H9 (cell line): ENCODE measurements around the gene SLC7A1. TPM values are rescaled to one million over a fixed set of nuclear protein-coding genes. Genes with fewer than 3 reads are reported as not detected.

Experiments used
- DNase-seq: peaks from one replicate; pipeline ENCODE4 v3.0.0-alpha.2; 2017
- H2AFZ ChIP-seq: one replicate; pipeline ENCODE4 v1.6.1; 2013; ENCODE audit warnings: mild to moderate bottlenecking, low read length, control low read depth, moderate library complexity
- H2AK5ac ChIP-seq: 2 replicates; pipeline ENCODE4 v1.6.1; 2013; ENCODE audit warnings: low read length, control low read depth, mixed read lengths; ENCODE audit not compliant: insufficient read length
- H2BK120ac ChIP-seq: one replicate; pipeline ENCODE4 v1.6.1; 2013; ENCODE audit warnings: low read depth, mild to moderate bottlenecking, low read length, control low read depth, inconsistent platforms; ENCODE audit not compliant: poor library complexity, severe bottlenecking
- H2BK12ac ChIP-seq: 2 replicates; pipeline ENCODE4 v1.6.1; 2013; ENCODE audit warnings: low read length, control low read depth, mixed read lengths, low read depth; ENCODE audit not compliant: insufficient read length
- H2BK15ac ChIP-seq: 2 replicates; pipeline ENCODE4 v1.6.1; 2013; ENCODE audit warnings: low read depth, low read length, control low read depth
- H2BK20ac ChIP-seq: one replicate; pipeline ENCODE4 v1.6.1; 2013; ENCODE audit warnings: low read depth, mild to moderate bottlenecking, low read length, control low read depth, inconsistent platforms; ENCODE audit not compliant: poor library complexity, severe bottlenecking
- H2BK5ac ChIP-seq: 2 replicates; pipeline ENCODE4 v1.6.1; 2013; ENCODE audit warnings: low read length, control low read depth, mixed read lengths; ENCODE audit not compliant: insufficient read length
- H3K14ac ChIP-seq: 2 replicates; pipeline ENCODE4 v1.6.1; 2013; ENCODE audit warnings: low read length, control low read depth; ENCODE audit not compliant: insufficient read depth
- H3K18ac ChIP-seq: 2 replicates; pipeline ENCODE4 v1.6.1; 2013; ENCODE audit warnings: low read depth, mild to moderate bottlenecking, mixed read lengths, low read length, control low read depth; ENCODE audit not compliant: insufficient read length
- H3K23ac ChIP-seq: 2 replicates; pipeline ENCODE4 v1.6.1; 2013; ENCODE audit warnings: low read length, control low read depth, mixed read lengths, low read depth; ENCODE audit not compliant: insufficient read length
- H3K23me2 ChIP-seq: 2 replicates; pipeline ENCODE4 v1.6.1; 2013; ENCODE audit warnings: low read depth, mild to moderate bottlenecking, mixed read lengths, low read length, control low read depth; ENCODE audit not compliant: insufficient read length, poor library complexity, severe bottlenecking
- H3K27ac ChIP-seq: 2 replicates; pipeline ENCODE4 v1.5.1; 2013; ENCODE audit warnings: low read length, control low read depth, mixed read lengths, low read depth; ENCODE audit not compliant: insufficient read length
- H3K27me3 ChIP-seq: 2 replicates; pipeline ENCODE4 v1.6.1; 2013; ENCODE audit warnings: low read length, control low read depth, inconsistent platforms; ENCODE audit not compliant: insufficient read depth
- H3K4ac ChIP-seq: 2 replicates; pipeline ENCODE4 v1.6.1; 2013; ENCODE audit warnings: low read depth, mild to moderate bottlenecking, control low read depth, inconsistent platforms, low read length, moderate library complexity
- H3K4me1 ChIP-seq: 2 replicates; pipeline ENCODE4 v1.6.1; 2013; ENCODE audit warnings: low read length, control low read depth, inconsistent platforms; ENCODE audit not compliant: insufficient read depth
- H3K4me2 ChIP-seq: 2 replicates; pipeline ENCODE4 v1.6.1; 2013; ENCODE audit warnings: low read length, control low read depth, mixed read lengths; ENCODE audit not compliant: insufficient read length, insufficient read depth
- H3K56ac ChIP-seq: 2 replicates; pipeline ENCODE4 v1.6.1; 2013; ENCODE audit warnings: low read depth, mild to moderate bottlenecking, mixed read lengths, low read length, control low read depth; ENCODE audit not compliant: insufficient read length
- H3K79me1 ChIP-seq: 2 replicates; pipeline ENCODE4 v1.6.1; 2013; ENCODE audit warnings: low read depth, mild to moderate bottlenecking, moderate library complexity, low read length, control low read depth, inconsistent platforms; ENCODE audit not compliant: insufficient read depth, poor library complexity, severe bottlenecking
- H3K79me2 ChIP-seq: 2 replicates; pipeline ENCODE4 v1.6.1; 2013; ENCODE audit warnings: low read length, control low read depth, inconsistent platforms; ENCODE audit not compliant: insufficient read depth
- H3K9ac ChIP-seq: 2 replicates; pipeline ENCODE4 v1.6.1; 2013; ENCODE audit warnings: low read length, control low read depth, mixed read lengths; ENCODE audit not compliant: insufficient read length; ENCODE audit errors: extremely low read depth
- H3K9me3 ChIP-seq: one replicate; pipeline ENCODE4 v1.6.1; 2013; ENCODE audit warnings: low read depth, low read length, inconsistent platforms; ENCODE audit not compliant: control insufficient read depth
- H3T11ph ChIP-seq: one replicate; pipeline ENCODE4 v1.6.1; 2013; ENCODE audit warnings: mild to moderate bottlenecking, low read length, control low read depth, inconsistent platforms
- H4K20me1 ChIP-seq: one replicate; pipeline ENCODE4 v1.6.1; 2013; ENCODE audit not compliant: control insufficient read depth, insufficient read length, insufficient read depth
- H4K5ac ChIP-seq: 2 replicates; pipeline ENCODE4 v1.6.1; 2013; ENCODE audit warnings: low read depth, mild to moderate bottlenecking, mixed read lengths, low read length, control low read depth; ENCODE audit not compliant: insufficient read length
- H4K8ac ChIP-seq: replicated peaks from 2 replicates; pipeline ENCODE4 v1.6.1; 2013; ENCODE audit warnings: low read length, control low read depth, mixed read lengths, low read depth; ENCODE audit not compliant: insufficient read length
- H4K91ac ChIP-seq: 2 replicates; pipeline ENCODE4 v1.6.1; 2013; ENCODE audit warnings: low read depth, mild to moderate bottlenecking, moderate library complexity, mixed read lengths, low read length, control low read depth; ENCODE audit not compliant: insufficient read length
- H3K27ac Mint-ChIP-seq, 3 experiments: 2 replicates in 2 of 3; 3 replicates in 1 of 3; pipeline ENCODE4 v1.8.0; 2020 to 2021; ENCODE audit warnings: mixed read lengths in 3 of 3, mild to moderate bottlenecking in 1 of 3, moderate library complexity in 1 of 3
- H3K27me3 Mint-ChIP-seq: 2 replicates; pipeline ENCODE4 v1.8.0; 2021; ENCODE audit warnings: low read depth, mild to moderate bottlenecking, moderate library complexity, mixed read lengths
- H3K36me3 Mint-ChIP-seq, 3 experiments: 2 replicates in 2 of 3; 3 replicates in 1 of 3; pipeline ENCODE4 v1.8.0; 2020 to 2021; ENCODE audit warnings: low read depth in 3 of 3, mixed read lengths in 3 of 3; ENCODE audit not compliant: insufficient read depth in 1 of 3
- H3K4me1 Mint-ChIP-seq, 2 experiments: 2 replicates each; pipeline ENCODE4 v1.8.0; 2020; ENCODE audit warnings: mixed read lengths in 2 of 2
- H3K4me3 Mint-ChIP-seq, 2 experiments: 2 replicates in 1 of 2; 3 replicates in 1 of 2; pipeline ENCODE4 v1.8.0; 2020 to 2021; ENCODE audit warnings: mild to moderate bottlenecking in 2 of 2, mixed read lengths in 2 of 2, moderate library complexity in 1 of 2
- H3K9me3 Mint-ChIP-seq, 2 experiments: 2 replicates in 1 of 2; 3 replicates in 1 of 2; pipeline ENCODE4 v1.8.0; 2020; ENCODE audit warnings: mild to moderate bottlenecking in 2 of 2, mixed read lengths in 2 of 2, moderate library complexity in 1 of 2
- WGBS: extraction: QIAGEN DNeasy Blood & Tissue Kit; methylation state at CpG from one replicate; pipeline ENCODE4 v1.1.7; 2013; ENCODE audit warnings: missing lambda C conversion rate, low lambda C conversion rate, mixed read lengths; ENCODE audit not compliant: insufficient read length; ENCODE audit errors: extremely low coverage; 5-methylcytosine and 5-hydroxymethylcytosine counted together
- total RNA-seq: library from RNA; stranded (reverse); gene quantifications from 2 replicates; pipeline ENCODE4 v1.2.1, GENCODE V29; 2021
- TF ChIP-seq, protein P1 (sequence below): fragments of 200-600 bp; sonication (generic); conservative IDR thresholded peaks from 3 replicates; pipeline ENCODE4 v1.8.0; 2021; ENCODE audit warnings: antibody characterized with exemption, mild to moderate bottlenecking

SLC7A1 gene
- total RNA-seq, 1 experiment from 2014 or later: 109 TPM

DNA sequence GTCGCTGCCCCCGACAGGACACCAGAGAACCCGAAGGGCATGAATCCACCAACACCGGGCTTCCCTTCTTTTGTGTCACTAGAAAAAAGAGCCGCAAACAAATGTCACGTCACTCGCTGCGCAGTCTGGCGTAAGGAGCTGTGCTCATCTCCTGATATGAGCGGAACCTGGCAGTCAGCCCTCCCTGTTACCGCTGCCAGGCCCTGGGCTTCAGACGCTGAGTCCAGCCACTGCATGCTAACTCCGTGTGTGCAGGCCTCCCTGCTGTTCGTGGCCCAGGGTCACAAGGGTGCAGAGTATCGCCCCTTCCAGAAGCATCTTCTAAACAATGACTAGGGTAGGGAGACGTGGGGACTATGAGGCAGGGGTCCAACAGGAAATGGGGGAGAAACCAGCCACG, 71.3 kb downstream of the SLC7A1 start:
- no peak overlapping the region for H2BK5ac ChIP-seq
- no peak overlapping the region for H3K4me2 ChIP-seq
- H3K23me2 ChIP-seq: no peaks in the 10 kb centered on the region
- H3K56ac ChIP-seq: no peak overlapping the region
- no peak overlapping the region for H3K9ac ChIP-seq
- Mint-ChIP-seq H3K36me3 (peaks cover 44 to 86% (median 70%) of the 10 kb centered on the region in 3 experiments; a peak in 6 of 7 replicates), H3K4me3 (no peak overlapping the region), H3K4me1 (peaks cover 0 to 6% of the 10 kb centered on the region in 2 experiments; a peak in 2 of 4 replicates), H3K27me3 (no peaks in the 10 kb centered on the region), H3K9me3 (no peaks in the 10 kb centered on the region), H3K27ac (peak overlapping the region in 2 of 3 experiments; percentile 23 to 55; a peak in 2 of 7 replicates)
- H3K4me1 ChIP-seq: no peaks in the 10 kb centered on the region
- no peak overlapping the region for H3K4ac ChIP-seq
- no peak overlapping the region for H4K8ac ChIP-seq
- H3K79me1 ChIP-seq: peaks cover 4% of the 10 kb centered on the region
- H4K91ac ChIP-seq: no peak overlapping the region
- H2AFZ ChIP-seq: no peak overlapping the region
- H2BK15ac ChIP-seq: no peak overlapping the region
- H3T11ph ChIP-seq: no peak overlapping the region
- H2BK20ac ChIP-seq: no peak overlapping the region
- H3K18ac ChIP-seq: no peak overlapping the region
- no peak overlapping the region for H2BK120ac ChIP-seq
- H4K5ac ChIP-seq: no peak overlapping the region
- H3K27me3 ChIP-seq: no peaks in the 10 kb centered on the region
- TF ChIP-seq, protein P1, sequence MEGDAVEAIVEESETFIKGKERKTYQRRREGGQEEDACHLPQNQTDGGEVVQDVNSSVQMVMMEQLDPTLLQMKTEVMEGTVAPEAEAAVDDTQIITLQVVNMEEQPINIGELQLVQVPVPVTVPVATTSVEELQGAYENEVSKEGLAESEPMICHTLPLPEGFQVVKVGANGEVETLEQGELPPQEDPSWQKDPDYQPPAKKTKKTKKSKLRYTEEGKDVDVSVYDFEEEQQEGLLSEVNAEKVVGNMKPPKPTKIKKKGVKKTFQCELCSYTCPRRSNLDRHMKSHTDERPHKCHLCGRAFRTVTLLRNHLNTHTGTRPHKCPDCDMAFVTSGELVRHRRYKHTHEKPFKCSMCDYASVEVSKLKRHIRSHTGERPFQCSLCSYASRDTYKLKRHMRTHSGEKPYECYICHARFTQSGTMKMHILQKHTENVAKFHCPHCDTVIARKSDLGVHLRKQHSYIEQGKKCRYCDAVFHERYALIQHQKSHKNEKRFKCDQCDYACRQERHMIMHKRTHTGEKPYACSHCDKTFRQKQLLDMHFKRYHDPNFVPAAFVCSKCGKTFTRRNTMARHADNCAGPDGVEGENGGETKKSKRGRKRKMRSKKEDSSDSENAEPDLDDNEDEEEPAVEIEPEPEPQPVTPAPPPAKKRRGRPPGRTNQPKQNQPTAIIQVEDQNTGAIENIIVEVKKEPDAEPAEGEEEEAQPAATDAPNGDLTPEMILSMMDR: no peak
- no CpG with 5 or more reads among the region's 17 CpGs for WGBS
- no peak overlapping the region for H3K14ac ChIP-seq
- no peaks in the 10 kb centered on the region for H3K9me3 ChIP-seq
- H2AK5ac ChIP-seq: no peak overlapping the region
- no peak overlapping the region for H3K27ac ChIP-seq
- H3K23ac ChIP-seq: no peak overlapping the region
- no peak for DNase-seq
- no peak overlapping the region for H2BK12ac ChIP-seq
- peaks cover 3% of the 10 kb centered on the region for H4K20me1 ChIP-seq
- H3K79me2 ChIP-seq: no peaks in the 10 kb centered on the region
